ENCODE results near the gene CYP2E1. TPM values are rescaled to one million over a fixed set of nuclear protein-coding genes. Genes with fewer than 3 reads are reported as not detected.
"Not testable (repeated sequence)": the region's sequence is repeated elsewhere in the genome, so short reads cannot be mapped to it uniquely, and the experiment has no call there.

CYP2E1 gene
- total RNA-seq, 1 donor from 2014 or later, result 2.1 TPM

- no peaks in the 10 kb centered on the region for H3K27me3 ChIP-seq
- no peak for TF ChIP-seq CTCF (IDR thresholded peaks at IDR 0.05)
- H3K9me3 ChIP-seq, result no peaks in the 10 kb centered on the region
- no peaks in the 10 kb centered on the region for H3K4me1 ChIP-seq
- intact Hi-C loops (cut with DNase I), result no loop called here
- no peak overlapping the region for H3K27ac ChIP-seq
- no peak for DNase-seq
- H3K4me3 ChIP-seq, result no peak overlapping the region
- H3K36me3 ChIP-seq, result no peaks in the 10 kb centered on the region
- no peak for ATAC-seq
Observed at GRCh38 chr10:133537546-133538545, 10.7 kb downstream of the CYP2E1 start.

DNA sequence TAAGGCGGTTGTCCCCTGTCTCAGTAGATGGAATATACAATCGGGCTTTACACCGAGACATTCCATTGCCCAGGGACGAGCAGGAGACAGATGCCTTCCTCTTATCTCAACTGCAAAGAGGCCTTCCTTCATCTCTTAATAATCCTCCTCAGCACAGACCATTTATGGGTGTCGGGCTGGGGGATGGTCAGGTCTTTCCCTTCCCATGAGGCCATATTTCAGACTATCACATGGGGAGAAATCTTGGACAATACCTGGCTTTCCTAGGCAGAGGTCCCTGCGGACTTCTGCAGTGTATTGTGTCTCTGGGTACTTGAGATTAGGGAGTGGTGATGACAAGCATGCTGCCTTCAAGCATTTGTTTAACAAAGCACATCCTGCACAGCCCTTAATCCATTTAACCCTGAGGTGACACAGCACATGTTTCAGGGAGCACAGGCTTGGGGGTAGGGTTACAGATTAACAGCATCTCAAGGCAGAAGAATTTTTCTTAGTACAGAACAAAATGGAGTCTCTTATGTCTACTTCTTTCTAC lies 14.3 kb downstream of the CYP2E1 start:
- ATAC-seq; H3K27ac ChIP-seq; H3K4me3 ChIP-seq; DNase-seq; H3K4me1 ChIP-seq; intact Hi-C loops (cut with DNase I); H3K27me3 ChIP-seq; H3K36me3 ChIP-seq; H3K9me3 ChIP-seq: not testable (repeated sequence)

DNA sequence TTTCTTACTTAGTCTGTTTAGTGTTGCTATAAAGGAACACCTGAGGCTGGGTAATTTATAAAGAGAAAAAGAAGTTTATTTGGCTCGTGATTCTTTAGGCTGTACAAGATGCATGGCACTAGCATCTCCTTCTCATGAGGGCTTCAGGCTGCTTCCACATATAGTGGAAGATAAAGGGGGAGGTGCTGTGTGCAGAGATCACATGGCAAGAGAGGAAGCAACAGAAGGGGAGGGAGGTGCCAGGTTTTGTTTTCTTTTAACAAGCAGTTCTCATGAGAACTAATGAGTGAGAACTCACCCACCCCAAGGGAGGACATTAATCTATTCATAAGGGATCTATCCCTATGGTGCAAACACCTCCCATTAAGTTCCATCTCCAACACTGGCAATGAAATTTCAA lies 17.3 kb downstream of the CYP2E1 start:
- no peaks in the 10 kb centered on the region for H3K36me3 ChIP-seq
- ATAC-seq, result no peak
- no peaks in the 10 kb centered on the region for H3K27me3 ChIP-seq
- no peaks in the 10 kb centered on the region for H3K9me3 ChIP-seq
- intact Hi-C loops (cut with DNase I), result no loop called here
- no peak for TF ChIP-seq CTCF (IDR thresholded peaks at IDR 0.05)
- no peak overlapping the region for H3K4me3 ChIP-seq
- DNase-seq, result no peak
- H3K27ac ChIP-seq, result no peak overlapping the region
- no peaks in the 10 kb centered on the region for H3K4me1 ChIP-seq

GRCh38 chr10:133554600-133554999 lies 27.4 kb downstream of the CYP2E1 start:
- no peak overlapping the region for H3K27ac ChIP-seq
- intact Hi-C loops (cut with DNase I), result no loop called here
- H3K27me3 ChIP-seq, result no peaks in the 10 kb centered on the region
- ATAC-seq, result no peak
- no peaks in the 10 kb centered on the region for H3K4me1 ChIP-seq
- DNase-seq, result no peak
- no peak for TF ChIP-seq CTCF (IDR thresholded peaks at IDR 0.05)
- H3K36me3 ChIP-seq, result no peaks in the 10 kb centered on the region
- H3K4me3 ChIP-seq, result no peak overlapping the region
- no peaks in the 10 kb centered on the region for H3K9me3 ChIP-seq

DNA sequence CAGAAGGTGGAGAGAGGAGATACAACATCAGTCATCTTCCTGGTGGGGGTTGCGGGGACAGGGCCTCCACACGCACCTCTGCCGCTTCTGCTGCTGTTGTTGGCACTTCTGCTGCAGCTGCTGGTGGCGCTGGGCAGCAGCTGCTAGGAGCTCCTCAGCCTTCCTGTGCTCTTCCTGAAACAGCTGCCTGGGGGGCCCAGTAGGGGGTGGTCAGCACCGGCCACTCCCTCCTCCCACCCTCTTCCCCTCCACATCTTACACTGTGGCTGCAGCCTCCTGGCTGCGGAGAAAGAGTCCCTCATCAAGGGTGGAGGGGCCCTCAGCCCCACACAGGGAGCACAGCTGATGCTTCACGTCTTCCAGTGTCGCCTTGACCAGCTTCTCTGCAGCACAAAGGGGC lies 28.4 kb downstream of the CYP2E1 start:
- H3K4me3 ChIP-seq, result no peak overlapping the region
- DNase-seq, result peak; percentile 42
- H3K9me3 ChIP-seq, result no peaks in the 10 kb centered on the region
- no peaks in the 10 kb centered on the region for H3K36me3 ChIP-seq
- ATAC-seq, result no peak
- no peak for TF ChIP-seq CTCF (IDR thresholded peaks at IDR 0.05)
- H3K27ac ChIP-seq, result no peak overlapping the region
- intact Hi-C loops (cut with DNase I), result no loop called here
- H3K4me1 ChIP-seq, result no peaks in the 10 kb centered on the region
- H3K27me3 ChIP-seq, result no peaks in the 10 kb centered on the region

DNA sequence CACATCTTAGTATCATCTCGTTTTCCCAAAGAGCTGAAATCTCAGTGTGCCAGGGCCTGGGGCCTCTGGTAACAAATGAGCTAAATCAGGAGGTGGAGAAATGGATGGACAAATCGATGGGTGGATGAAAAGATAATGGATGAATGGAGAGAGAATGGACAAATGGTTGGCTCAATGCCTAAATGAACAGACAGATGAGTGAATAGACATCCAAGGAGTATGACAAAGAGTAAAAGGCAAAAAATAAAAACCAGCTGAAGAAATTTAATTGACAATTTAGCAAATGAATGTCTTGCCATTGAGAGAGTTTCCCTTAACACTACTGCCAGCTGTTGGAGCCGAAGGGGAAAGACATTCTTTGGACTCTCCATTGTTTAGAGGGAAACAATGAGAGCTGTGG lies 30.2 kb downstream of the CYP2E1 start:
- DNase-seq, result no peak
- intact Hi-C loops (cut with DNase I), result no loop called here
- Histone ChIP-seq H3K36me3 (no peaks in the 10 kb centered on the region), H3K27me3 (no peaks in the 10 kb centered on the region), H3K4me1 (no peaks in the 10 kb centered on the region), H3K9me3 (no peaks in the 10 kb centered on the region), H3K27ac (no peak overlapping the region), H3K4me3 (no peak overlapping the region)
- ATAC-seq, result no peak
- TF ChIP-seq CTCF (IDR thresholded peaks at IDR 0.05), result no peak
